SK-N-SH (cell line): ENCODE results near the gene COL12A1.

Source experiments
- CHD2 ChIP-seq: fragments of 150-350 bp; IDR thresholded peaks from 2 replicates; pipeline ENCODE4 v1.6.1; 2018; ENCODE audit warnings: low read length; ENCODE audit not compliant: partially characterized antibody
- CTCF ChIP-seq: fragments of 200-600 bp; sonication (generic); IDR thresholded peaks from 2 replicates; pipeline ENCODE4 v1.6.1; 2017; ENCODE audit warnings: antibody characterized with exemption, mild to moderate bottlenecking, moderate library complexity
- ELF1 ChIP-seq: IDR thresholded peaks from 2 replicates; pipeline ENCODE4 v1.4.0; 2012
- EP300 ChIP-seq, 2 experiments: IDR thresholded peaks; 2 replicates each; pipeline versions ENCODE4 v1.4.0 to v1.6.1; 2012; ENCODE audit warnings: borderline replicate concordance in 1 of 2, low read depth in 1 of 2, low read length in 1 of 2
- EZH2phosphoT487 ChIP-seq: fragments of 200-600 bp; sonication (generic); IDR thresholded peaks from 2 replicates; pipeline ENCODE4 v1.6.1; 2017; ENCODE audit warnings: low read depth, mixed run types, mild to moderate bottlenecking, antibody characterized with exemption, moderate library complexity, borderline replicate concordance
- GABPA ChIP-seq: IDR thresholded peaks from 2 replicates; pipeline ENCODE4 v1.4.0; 2012; ENCODE audit warnings: low read depth, mild to moderate bottlenecking
- MAX ChIP-seq: IDR thresholded peaks from 2 replicates; pipeline ENCODE4 v1.4.0; 2012; ENCODE audit warnings: low read depth
- NFIC ChIP-seq: IDR thresholded peaks from 2 replicates; pipeline ENCODE4 v1.4.0; 2012; ENCODE audit warnings: borderline replicate concordance
- RFX5 ChIP-seq: IDR thresholded peaks from 2 replicates; pipeline ENCODE4 v1.6.1; 2012; ENCODE audit warnings: mild to moderate bottlenecking, improper control_type of control experiment, low read length
- SIN3A ChIP-seq: IDR thresholded peaks from 2 replicates; pipeline ENCODE4 v1.6.1; 2012; ENCODE audit warnings: low read depth, mild to moderate bottlenecking, low read length, moderate library complexity, borderline replicate concordance
- YY1 ChIP-seq: IDR thresholded peaks from 2 replicates; pipeline ENCODE4 v1.4.0; 2012; ENCODE audit warnings: low read depth, mild to moderate bottlenecking

GRCh38 chr6:75149240-75149639 is 56.6 kb downstream of the COL12A1 start:
- no peak for TF ChIP-seq RFX5
- no peak for TF ChIP-seq GABPA
- TF ChIP-seq EP300 (IDR thresholded peaks at IDR 0.05; ENCODE audit: borderline replicate concordance in 1 of 2, low read depth in 1 of 2, low read length in 1 of 2) = no peak
- no peak for TF ChIP-seq CTCF
- no peak for TF ChIP-seq ELF1
- no peak for TF ChIP-seq NFIC
- TF ChIP-seq MAX = no peak
- TF ChIP-seq YY1 = no peak
- TF ChIP-seq EZH2phosphoT487 = no peak
- TF ChIP-seq CHD2 = no peak
- TF ChIP-seq SIN3A = no peak
